CD4-positive, alpha-beta T cell treated with Interleukin-4 for 1 hour (primary cell): ENCODE data around the gene DAB2IP.

Experiments used
- DNase-seq, 2 donors: peaks; one replicate each; pipeline ENCODE4 v3.0.0-alpha.2; 2020 to 2022

Gene DAB2IP

GRCh38 chr9:121807069-121807822 is 155.8 kb downstream of the DAB2IP start:
- DNase-seq: no peak

GRCh38 chr9:121807823-121808278 is 156.4 kb downstream of the DAB2IP start:
- DNase-seq: no peak

GRCh38 chr9:121808781-121809180 is 157.3 kb downstream of the DAB2IP start:
- DNase-seq: no peak

GRCh38 chr9:121809356-121810050 is 158.1 kb downstream of the DAB2IP start:
- no peak for DNase-seq

DNA sequence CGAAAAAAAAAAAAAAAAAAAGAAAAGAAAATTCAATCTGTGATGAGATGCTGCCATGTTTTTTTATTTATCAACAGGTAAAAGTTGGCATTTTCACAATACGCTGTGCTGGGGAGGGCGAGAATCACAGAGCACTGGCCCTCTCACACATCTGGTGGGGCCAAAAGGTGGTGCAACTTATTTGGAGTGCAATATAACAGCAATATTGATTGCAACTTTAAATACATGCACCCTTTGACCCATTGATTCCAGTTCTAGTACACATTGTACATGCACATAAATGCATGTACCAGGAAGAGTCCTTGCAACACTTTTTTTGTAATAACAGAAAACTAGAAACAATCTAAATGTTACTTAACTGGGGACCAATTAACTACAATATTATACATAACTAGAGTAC is 159.1 kb downstream of the DAB2IP start:
- DNase-seq: no peak

DNA sequence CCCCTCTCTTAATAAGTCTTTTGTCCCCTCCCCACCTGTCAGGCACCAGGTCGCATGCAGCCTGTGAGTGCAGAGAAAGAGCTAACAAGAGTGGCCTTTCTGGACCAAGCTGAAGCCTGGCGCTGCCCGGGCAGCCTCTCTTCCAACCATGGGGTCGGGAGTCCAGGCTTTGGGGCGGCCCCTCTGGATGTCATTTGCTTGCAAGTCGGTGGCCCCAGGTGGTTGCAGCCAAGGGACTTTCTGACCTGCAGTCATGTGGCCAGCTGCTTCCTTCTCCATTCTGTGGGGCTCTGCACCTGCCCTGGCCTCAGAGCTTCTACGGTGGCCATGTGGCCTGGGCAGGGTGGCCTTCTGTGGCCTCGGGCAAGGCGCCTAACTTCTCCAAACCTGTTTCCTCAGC is 159.7 kb downstream of the DAB2IP start:
- no peak for DNase-seq

DNA sequence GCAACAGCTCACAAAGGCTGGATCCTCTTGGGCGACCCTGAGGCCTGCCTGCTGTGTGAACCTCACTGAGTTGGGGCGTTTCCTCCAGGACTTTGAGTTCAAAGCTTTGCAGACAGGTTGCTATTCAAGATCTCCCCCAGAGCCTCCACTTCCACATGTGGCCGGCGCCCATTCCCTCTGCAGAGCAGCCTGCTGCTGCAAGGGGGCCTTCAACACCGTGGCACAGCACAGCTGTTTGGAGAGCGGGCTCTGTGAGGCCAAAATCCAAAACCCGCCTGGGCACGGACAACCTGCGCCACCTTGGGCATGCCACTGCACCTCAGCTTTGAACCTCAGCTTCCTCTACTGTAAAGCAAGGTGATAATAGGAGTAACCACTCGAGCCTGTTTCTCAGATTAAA is 160.3 kb downstream of the DAB2IP start:
- no peak for DNase-seq

DNA sequence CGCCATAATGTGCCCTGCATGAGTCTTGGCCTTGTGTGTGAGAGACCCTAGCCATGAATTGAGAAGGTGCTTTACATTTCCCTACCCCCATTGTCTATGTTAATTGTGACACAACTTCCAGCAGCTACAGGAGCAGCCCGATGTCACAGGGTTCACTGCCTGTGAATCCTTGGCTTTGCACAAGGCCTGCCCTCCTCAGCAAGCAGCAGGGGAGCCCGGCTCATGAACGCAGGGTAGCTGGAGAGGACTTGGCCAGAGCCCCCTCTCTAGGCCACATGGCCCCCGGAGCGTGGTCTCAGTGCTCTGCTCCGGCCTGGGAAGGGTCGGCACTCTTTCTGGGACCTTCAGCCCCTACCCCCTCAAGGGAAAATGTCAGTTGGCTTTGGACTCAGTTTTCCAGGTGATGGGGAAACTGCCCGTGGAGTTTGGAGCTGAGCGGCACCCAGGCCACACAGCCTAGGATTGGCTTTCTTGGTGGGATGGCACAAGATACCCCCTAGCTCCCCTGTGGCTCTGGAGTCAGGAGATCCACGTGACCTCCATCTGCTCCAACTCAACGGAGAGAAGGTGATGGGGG is 160.8 kb downstream of the DAB2IP start:
- DNase-seq: no peak

DNA sequence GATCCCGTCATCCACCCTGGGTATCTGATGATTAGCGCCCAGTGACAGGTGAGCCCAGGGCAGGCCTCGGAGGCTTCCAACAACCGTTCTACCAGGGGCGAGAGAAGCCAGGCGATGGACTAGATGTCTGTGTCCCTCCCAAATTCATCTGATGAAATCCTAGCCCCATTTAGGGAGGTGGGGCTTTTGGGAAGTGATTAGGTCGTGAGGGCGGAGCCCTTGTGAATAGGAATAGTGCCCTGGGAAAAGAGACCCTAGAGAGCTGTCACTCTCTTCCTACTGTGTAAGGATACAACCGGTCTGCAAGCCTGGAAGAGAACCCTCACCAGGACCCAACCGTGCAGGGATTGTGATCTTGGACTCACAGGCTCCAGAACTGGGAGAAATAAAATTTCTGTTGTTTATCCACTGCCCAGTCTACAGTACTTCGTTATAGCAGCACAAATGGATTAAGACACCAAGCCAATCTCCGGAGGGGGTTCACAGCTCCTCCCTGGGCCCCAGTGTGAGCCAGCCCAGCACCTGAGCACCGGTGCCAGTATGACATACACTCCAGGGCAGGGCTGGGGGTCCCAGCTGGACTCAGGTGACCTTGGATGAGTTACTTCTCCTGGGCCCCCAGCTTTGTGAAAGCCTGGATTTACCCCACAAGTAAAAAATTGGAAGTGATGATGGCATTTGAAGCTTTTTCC is 162.2 kb downstream of the DAB2IP start:
- no peak for DNase-seq

DNA sequence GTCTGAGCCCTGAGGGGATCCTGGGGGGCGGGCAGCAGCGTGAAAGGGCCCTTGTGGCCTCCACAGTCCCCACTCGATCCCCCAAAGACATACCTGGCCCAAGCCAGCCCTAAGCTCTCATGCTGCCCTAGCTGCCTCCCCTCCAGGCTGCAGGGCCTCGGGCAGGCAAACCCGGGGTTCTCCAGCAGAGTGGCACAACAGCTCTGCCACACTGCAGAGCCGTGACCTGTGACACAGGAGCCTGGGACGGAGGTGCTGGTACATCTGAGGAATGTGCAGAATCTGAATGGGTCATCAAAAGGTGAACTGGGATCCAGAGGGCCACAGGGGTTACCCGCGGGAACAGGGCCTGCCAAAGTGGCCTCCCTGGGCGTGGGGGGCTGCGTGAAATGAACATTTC is 163.2 kb downstream of the DAB2IP start:
- DNase-seq: no peak

DNA sequence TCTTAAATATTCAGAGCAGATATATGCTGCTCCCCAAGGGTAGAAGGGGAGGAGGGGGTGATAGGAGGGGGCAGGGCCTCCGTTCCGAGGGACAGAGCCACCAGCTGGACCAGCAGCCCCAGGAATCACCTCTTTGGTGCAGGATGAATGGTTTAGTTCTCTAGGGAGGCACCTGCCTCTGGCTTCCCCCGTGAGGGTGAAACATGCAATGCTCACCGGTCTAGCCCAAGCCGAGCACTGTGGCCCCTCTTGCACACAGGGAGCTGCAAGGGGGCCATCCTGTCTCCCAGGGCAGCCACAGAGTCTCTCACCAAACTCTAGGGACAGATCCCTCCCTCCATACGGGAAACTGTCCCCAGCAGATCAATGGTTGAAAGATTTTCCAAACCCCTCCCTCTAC is 163.7 kb downstream of the DAB2IP start:
- no peak for DNase-seq

GRCh38 chr9:121815546-121816448 is 164.4 kb downstream of the DAB2IP start:
- no peak for DNase-seq

DNA sequence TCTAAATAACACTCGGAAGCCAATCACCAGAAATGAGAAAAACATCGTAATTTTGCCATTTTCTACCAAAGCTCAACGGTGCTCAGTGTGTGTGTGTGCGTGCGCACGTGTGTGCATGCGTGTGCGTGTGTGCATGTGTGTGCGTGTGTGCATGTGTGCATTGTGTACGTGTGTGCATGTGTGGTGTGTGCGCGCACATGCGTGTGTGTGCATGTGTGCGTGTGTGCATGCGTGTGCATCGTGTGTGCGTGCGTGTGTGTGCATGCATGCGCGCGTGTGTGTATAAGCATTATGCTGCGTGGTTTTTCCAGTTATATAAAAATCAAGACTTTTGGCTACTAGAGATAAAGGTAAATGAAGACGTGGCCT is 165.0 kb downstream of the DAB2IP start:
- no peak for DNase-seq

DNA sequence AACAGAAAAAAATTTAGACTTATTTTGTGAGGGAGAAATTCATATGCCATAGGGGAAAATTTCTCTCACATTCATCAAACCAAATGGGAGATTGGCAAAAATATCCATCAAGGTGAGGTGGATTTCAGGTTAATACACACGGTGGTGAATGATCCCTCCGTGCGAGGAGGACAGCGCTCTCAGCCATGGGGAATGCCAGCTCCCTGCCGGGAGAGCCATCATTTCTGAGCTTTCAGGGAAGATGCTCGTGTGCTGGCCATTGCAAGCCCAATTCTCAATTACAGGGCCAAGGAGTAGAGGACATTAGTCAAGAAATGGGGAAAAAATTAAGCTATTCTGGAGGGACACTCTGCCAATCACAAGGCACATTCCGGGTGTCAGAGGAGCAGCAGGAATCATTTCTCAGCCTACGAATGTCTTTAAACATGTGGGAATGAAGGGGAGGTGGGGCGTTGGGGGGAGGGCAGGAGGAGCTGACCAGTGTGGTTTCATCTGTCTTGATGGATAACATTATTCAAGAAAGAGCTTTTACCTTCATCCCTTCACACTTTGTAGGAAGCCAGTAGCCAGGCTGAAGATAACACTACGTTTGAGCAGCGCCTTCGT is 165.5 kb downstream of the DAB2IP start:
- no peak for DNase-seq

DNA sequence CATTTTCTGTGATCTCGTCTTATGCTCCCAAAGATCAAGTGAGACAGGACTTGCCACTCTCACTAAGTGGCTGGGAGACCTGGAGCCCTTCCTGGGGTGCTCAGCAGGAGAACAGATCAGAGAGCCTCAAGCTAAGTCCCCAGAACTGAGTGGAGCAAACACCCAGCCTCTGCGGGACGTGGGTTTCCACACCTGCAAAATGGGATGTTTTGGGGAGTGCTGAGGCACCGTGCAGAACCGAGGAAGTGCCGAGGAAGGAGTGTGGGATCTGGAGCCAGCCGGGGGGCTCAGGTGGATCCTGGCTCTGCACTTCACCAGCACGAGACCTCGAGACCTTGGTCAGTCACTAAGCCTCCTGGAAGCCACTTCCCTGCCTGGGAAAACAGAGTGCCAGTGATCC is 166.0 kb downstream of the DAB2IP start:
- no peak for DNase-seq

GRCh38 chr9:121818016-121818661 is 166.7 kb downstream of the DAB2IP start:
- no peak for DNase-seq

DNA sequence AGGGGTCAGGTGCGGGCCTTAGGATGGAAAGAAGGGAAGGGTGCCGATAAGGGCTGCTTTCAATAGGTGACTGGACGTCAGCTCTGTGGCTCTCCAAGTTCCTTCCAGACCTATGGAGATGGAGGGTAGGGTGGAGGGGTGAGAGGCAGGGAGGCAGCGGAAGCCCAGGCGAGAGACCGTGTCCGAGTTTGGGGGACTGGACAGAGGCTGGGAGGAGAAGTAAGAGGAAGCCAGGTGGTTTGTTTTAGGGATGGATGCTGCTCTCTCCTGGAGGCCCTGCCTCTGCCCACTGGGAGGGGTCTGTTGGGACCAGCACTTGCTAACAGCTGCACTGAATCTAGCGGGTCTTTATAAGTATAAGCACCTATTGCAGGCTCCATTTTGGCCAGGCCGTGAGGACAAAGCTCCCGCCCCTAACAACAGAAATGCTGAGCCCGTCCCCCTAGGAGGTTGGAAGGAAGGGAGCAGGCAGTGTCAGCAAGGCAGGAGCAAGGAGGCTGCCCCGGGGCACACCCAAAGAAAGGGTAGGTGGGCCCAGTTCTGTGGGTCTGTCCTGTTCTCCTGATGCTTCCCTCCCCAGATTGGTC is 167.5 kb downstream of the DAB2IP start:
- DNase-seq: no peak

DNA sequence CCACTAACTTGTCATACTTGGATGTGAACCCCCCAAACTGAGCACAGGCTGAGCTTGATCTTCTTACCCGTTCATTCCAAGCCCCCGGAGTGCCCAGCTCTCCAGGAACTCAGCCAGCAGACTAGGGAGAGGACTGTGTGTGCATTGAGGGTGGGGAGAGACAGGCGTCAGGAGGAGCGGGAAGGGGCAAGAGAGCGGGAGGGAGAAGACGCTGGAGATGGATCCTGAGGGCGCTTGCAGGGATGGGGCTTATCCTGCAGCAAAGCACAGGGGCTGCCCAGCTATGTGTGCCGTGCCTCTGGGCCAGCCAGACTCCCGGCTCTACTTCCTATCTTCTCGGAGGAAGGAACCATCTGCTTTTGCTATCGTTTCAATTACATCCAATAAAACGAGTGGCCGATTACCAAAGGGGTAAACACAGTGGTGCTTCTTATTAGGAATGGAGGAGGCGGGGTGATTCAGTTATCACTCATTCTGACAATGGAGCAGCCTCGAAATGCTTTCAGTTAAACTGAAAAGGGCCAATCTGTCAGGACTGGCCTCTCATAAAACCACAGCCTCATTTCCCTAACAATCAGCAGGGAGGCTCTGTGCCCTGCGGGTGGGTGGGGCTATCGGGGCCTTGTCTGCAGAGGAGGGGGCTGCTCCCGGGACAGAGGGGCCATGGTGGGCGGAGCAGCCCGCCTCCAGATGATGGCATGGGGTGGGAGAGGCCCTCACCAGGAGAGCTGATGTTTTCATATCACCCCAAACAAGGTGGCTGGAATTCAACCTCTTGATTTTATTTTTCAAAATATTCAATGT is 168.2 kb downstream of the DAB2IP start:
- DNase-seq: no peak

DNA sequence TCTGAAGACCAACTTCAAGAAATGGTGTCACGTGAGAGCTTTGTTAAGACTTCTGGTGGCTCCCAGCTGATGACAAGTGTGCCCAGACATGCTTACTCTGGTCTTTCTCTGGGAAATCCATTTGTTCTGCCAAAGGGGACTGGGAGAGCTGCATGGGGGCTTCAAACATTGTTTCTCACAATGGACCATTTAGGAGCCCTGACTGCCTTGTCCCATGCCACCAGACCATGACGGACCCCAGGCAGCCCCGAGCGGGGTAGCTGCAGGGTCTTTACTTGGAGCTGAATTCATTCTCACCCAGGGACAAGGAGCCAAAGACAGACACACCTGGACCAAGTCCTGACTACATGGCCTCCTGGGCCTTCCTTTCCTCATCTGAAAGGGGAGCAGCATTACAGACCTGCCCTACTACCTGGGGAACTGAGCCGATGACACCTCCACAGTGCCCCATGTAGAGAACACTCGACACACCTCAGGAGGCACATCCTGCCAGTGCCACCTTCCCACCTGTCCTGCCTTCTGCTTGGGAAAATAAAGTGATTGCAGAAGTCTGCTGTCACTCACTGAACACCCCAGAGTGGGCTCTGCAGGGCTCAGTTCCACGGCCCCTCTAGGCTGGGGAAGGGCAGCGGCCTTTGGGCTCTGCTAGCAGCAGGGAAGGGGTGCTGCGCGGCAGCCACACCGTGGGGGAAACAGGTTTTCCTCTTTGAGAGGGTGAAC is 169.0 kb downstream of the DAB2IP start:
- DNase-seq: no peak

GRCh38 chr9:121821326-121821725 is 169.9 kb downstream of the DAB2IP start:
- no peak for DNase-seq
